Osteoblast (primary cell): ENCODE results near the gene NIF3L1. TPM values are rescaled to one million over a fixed set of nuclear protein-coding genes. Genes with fewer than 3 reads are reported as not detected.

ENCODE experiments used
- DNase-seq: peaks from one replicate; pipeline ENCODE4 v3.0.0; 2011; ENCODE audit warnings: low spot score, mixed read lengths; ENCODE audit not compliant: insufficient read length; ENCODE audit errors: missing footprints
- H2AFZ ChIP-seq: 2 replicates; pipeline ENCODE4 v1.6.0; 2011; ENCODE audit warnings: mild to moderate bottlenecking, low read length
- H3K27ac ChIP-seq: 2 replicates; pipeline ENCODE4 v1.5.1; 2011; ENCODE audit warnings: mild to moderate bottlenecking, low read depth, low read length, moderate library complexity
- H3K27me3 ChIP-seq: 2 replicates; pipeline ENCODE4 v1.6.0; 2012; ENCODE audit warnings: mild to moderate bottlenecking, control low read depth, inconsistent platforms, low read length, moderate library complexity; ENCODE audit not compliant: insufficient read depth
- H3K36me3 ChIP-seq: 2 replicates; pipeline ENCODE4 v1.5.1; 2011; ENCODE audit warnings: mild to moderate bottlenecking, low read length, control low read depth, moderate library complexity; ENCODE audit not compliant: insufficient read depth
- H3K4me1 ChIP-seq: 2 replicates; pipeline ENCODE4 v1.5.1; 2011; ENCODE audit warnings: mild to moderate bottlenecking, low read length, control low read depth, moderate library complexity; ENCODE audit not compliant: insufficient read depth
- H3K4me2 ChIP-seq: 2 replicates; pipeline ENCODE4 v1.6.0; 2011; ENCODE audit warnings: mild to moderate bottlenecking, low read length; ENCODE audit not compliant: insufficient read depth
- H3K4me3 ChIP-seq: fragments of 200-600 bp; sonication (generic); 3 replicates; pipeline ENCODE4 v1.5.1; 2012; ENCODE audit warnings: mild to moderate bottlenecking, low read length, inconsistent platforms; ENCODE audit not compliant: insufficient read depth
- H3K79me2 ChIP-seq: 2 replicates; pipeline ENCODE4 v1.6.0; 2012; ENCODE audit warnings: mild to moderate bottlenecking, low read length, control low read depth, inconsistent platforms; ENCODE audit not compliant: insufficient read depth
- H3K9me3 ChIP-seq: 2 replicates; pipeline ENCODE4 v1.5.1; 2011; ENCODE audit warnings: low read depth, low read length, control low read depth
- H4K20me1 ChIP-seq: 2 replicates; pipeline ENCODE4 v1.6.0; 2012; ENCODE audit warnings: mild to moderate bottlenecking, low read length, control low read depth; ENCODE audit not compliant: insufficient read depth
- CTCF ChIP-seq: IDR thresholded peaks from 2 replicates; pipeline ENCODE4 v1.5.1; 2011; ENCODE audit warnings: mild to moderate bottlenecking, low read depth, low read length, moderate library complexity; ENCODE audit errors: extremely low read depth
- total RNA-seq: library from RNA; depleted of rRNA; stranded (reverse); fragments of >200 nt; gene quantifications from 2 replicates; pipeline ENCODE4 v1.2.3, GENCODE V29; 2012

Gene NIF3L1
- total RNA-seq, 1 donor: 22.1 TPM

- no peak overlapping the region for H3K27ac ChIP-seq
- no peak overlapping the region for H3K4me2 ChIP-seq
- no peak for DNase-seq
- no peaks in the 10 kb centered on the region for H3K27me3 ChIP-seq
- no peaks in the 10 kb centered on the region for H3K79me2 ChIP-seq
- no peaks in the 10 kb centered on the region for H3K36me3 ChIP-seq
- no peak for TF ChIP-seq CTCF
- no peak overlapping the region for H2AFZ ChIP-seq
- no peaks in the 10 kb centered on the region for H3K4me1 ChIP-seq
- no peak overlapping the region for H3K4me3 ChIP-seq
- no peaks in the 10 kb centered on the region for H3K9me3 ChIP-seq
- no peaks in the 10 kb centered on the region for H4K20me1 ChIP-seq
Observed at GRCh38 chr2:200845194-200845593, 44.0 kb upstream of the NIF3L1 start.

- no peaks in the 10 kb centered on the region for H3K27me3 ChIP-seq
- no peak for TF ChIP-seq CTCF
- no peak overlapping the region for H2AFZ ChIP-seq
- DNase-seq: no peak
- H3K4me1 ChIP-seq: no peaks in the 10 kb centered on the region
- H4K20me1 ChIP-seq: no peaks in the 10 kb centered on the region
- H3K79me2 ChIP-seq: no peaks in the 10 kb centered on the region
- H3K4me2 ChIP-seq: no peak overlapping the region
- no peak overlapping the region for H3K27ac ChIP-seq
- no peaks in the 10 kb centered on the region for H3K36me3 ChIP-seq
- no peaks in the 10 kb centered on the region for H3K9me3 ChIP-seq
- no peak overlapping the region for H3K4me3 ChIP-seq
Observed at GRCh38 chr2:200845669-200846325, 43.4 kb upstream of the NIF3L1 start.

GRCh38 chr2:200847269-200847668 lies 41.9 kb upstream of the NIF3L1 start:
- no peak for TF ChIP-seq CTCF

GRCh38 chr2:200847939-200848338 lies 41.2 kb upstream of the NIF3L1 start:
- no peak for DNase-seq
- no peak for TF ChIP-seq CTCF
- no peak overlapping the region for H2AFZ ChIP-seq
- H3K4me3 ChIP-seq: no peak overlapping the region
- H4K20me1 ChIP-seq: peaks cover 14% of the 10 kb centered on the region
- no peak overlapping the region for H3K4me2 ChIP-seq
- no peaks in the 10 kb centered on the region for H3K9me3 ChIP-seq
- H3K27ac ChIP-seq: no peak overlapping the region
- H3K4me1 ChIP-seq: no peaks in the 10 kb centered on the region
- no peaks in the 10 kb centered on the region for H3K27me3 ChIP-seq
- peaks cover 20% of the 10 kb centered on the region for H3K36me3 ChIP-seq
- H3K79me2 ChIP-seq: no peaks in the 10 kb centered on the region

More at GRCh38 chr2:200847269-200847668, 41.9 kb upstream of the NIF3L1 start:
- peaks cover 14% of the 10 kb centered on the region for H3K36me3 ChIP-seq
- peaks cover 11% of the 10 kb centered on the region for H4K20me1 ChIP-seq
- no peaks in the 10 kb centered on the region for H3K4me1 ChIP-seq
- H2AFZ ChIP-seq: no peak overlapping the region
- H3K9me3 ChIP-seq: no peaks in the 10 kb centered on the region
- H3K27me3 ChIP-seq: no peaks in the 10 kb centered on the region
- no peak overlapping the region for H3K4me3 ChIP-seq
- no peak overlapping the region for H3K4me2 ChIP-seq
- no peak for DNase-seq
- H3K79me2 ChIP-seq: no peaks in the 10 kb centered on the region
- H3K27ac ChIP-seq: no peak overlapping the region
